Stimulated activated effector memory CD8-positive, alpha-beta T cell treated with anti-CD3 and anti-CD28 coated beads, Interleukin-12 subunit alpha, Interleukin-12 subunit beta, amount 100 ng/mL, for 72 hours (primary cell): ENCODE measurements around the gene PANX2.

Experiments used
- ATAC-seq: fragments of 150-1000 bp; cut with Tn5 transposase; 2 replicates; pipeline ENCODE4 v1.10.0; 2021
- DNase-seq, 2 donors: peaks; one replicate each; pipeline ENCODE4 v3.0.0; 2021 to 2022; ENCODE audit warnings: low spot score in 2 of 2
- H3K27ac Mint-ChIP-seq: one replicate; pipeline ENCODE4 v1.8.0; 2022; ENCODE audit warnings: mild to moderate bottlenecking, mixed read lengths
- H3K36me3 Mint-ChIP-seq: one replicate; pipeline ENCODE4 v1.8.0; 2022; ENCODE audit warnings: mild to moderate bottlenecking, mixed read lengths
- H3K4me1 Mint-ChIP-seq: one replicate; pipeline ENCODE4 v1.8.0; 2022; ENCODE audit warnings: mixed read lengths
- H3K4me3 Mint-ChIP-seq: one replicate; pipeline ENCODE4 v1.8.0; 2022; ENCODE audit warnings: mild to moderate bottlenecking, mixed read lengths
- H3K9me3 Mint-ChIP-seq: one replicate; pipeline ENCODE4 v1.8.0; 2022; ENCODE audit warnings: mixed read lengths

Gene PANX2

DNA sequence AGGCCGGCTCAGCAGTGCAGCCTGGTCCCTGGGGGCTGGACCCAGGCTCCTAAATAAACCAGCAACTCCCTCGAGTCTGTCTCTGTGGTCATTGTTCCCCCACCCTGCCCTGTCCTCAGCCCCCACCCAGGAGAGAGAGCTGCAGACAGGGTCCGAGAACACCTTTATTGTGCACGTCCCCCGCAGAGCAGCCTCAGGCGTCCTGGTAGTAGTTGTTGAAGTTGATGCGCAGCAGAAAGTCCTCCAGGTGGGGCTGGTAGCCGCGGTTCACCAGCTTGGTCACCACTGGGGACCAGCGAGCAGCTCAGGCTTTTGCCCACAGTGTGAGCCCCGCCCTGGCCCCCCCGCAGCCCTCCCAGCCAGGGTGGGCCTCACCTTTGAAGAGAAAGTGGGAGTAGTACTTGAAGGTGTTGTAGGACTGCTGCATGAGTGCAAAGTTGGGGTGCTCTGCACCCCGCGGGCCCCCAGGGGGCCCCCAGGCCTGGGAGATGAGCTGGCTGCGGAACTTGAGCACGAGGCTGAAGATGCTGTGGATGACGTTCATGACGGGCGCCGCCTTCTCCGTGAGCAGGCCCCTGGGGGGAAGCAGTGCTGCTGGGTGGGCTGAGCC is 47.1 kb downstream of the PANX2 start:
- peaks cover 82% of the 10 kb centered on the region for H3K36me3 Mint-ChIP-seq
- ATAC-seq, result no peak
- H3K4me3 Mint-ChIP-seq, result no peak overlapping the region
- peaks cover 13% of the 10 kb centered on the region for H3K4me1 Mint-ChIP-seq
- no peak for DNase-seq
- H3K9me3 Mint-ChIP-seq, result no peaks in the 10 kb centered on the region
- peak overlapping the region; percentile 58 for H3K27ac Mint-ChIP-seq

DNA sequence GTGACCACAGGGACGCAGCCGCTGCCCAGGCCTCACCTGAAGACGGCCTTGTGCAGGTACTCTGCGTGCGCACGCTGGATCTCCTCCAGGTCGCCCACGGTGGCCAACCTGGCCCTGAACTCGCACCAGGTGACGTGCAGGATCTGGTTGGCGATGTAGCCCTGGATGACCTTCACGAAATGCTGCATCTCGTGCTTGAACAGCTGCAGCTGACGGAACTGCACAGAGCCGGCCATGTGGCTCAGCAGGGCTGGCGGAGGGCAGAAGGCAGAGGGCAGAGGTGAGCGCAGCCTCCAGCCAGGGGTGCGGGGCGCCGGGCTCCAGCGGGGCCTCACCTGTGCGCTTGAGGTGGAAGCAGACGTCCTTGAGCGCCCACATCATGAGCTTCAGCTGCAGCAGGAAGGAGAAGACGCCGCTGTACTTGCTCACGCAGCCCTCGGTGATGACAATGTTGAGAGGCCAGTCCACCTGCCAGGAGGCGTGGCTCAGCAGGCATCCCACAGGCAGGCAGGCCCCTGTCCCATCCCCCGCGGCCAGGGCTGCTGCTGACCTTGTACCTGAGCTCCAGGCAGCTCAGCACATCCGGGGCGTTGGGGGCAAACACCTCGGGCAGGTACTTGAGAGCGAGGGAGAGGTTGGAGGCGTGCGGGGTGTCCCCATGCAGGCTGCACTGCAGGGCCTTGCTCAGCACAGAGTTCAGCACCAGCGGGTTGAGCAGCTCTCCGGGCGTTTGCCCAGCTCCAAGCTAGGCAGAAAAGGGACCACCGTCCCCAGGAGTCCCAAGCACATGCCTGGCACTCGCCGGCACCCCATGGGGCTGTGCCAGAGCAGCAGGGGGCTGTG is 47.8 kb downstream of the PANX2 start:
- ATAC-seq (no peak), DNase-seq (no peak)
- peaks cover 82% of the 10 kb centered on the region for H3K36me3 Mint-ChIP-seq
- H3K4me1 Mint-ChIP-seq, result peaks cover 7% of the 10 kb centered on the region
- no peak overlapping the region for H3K27ac Mint-ChIP-seq
- no peak overlapping the region for H3K4me3 Mint-ChIP-seq
- H3K9me3 Mint-ChIP-seq, result no peaks in the 10 kb centered on the region

DNA sequence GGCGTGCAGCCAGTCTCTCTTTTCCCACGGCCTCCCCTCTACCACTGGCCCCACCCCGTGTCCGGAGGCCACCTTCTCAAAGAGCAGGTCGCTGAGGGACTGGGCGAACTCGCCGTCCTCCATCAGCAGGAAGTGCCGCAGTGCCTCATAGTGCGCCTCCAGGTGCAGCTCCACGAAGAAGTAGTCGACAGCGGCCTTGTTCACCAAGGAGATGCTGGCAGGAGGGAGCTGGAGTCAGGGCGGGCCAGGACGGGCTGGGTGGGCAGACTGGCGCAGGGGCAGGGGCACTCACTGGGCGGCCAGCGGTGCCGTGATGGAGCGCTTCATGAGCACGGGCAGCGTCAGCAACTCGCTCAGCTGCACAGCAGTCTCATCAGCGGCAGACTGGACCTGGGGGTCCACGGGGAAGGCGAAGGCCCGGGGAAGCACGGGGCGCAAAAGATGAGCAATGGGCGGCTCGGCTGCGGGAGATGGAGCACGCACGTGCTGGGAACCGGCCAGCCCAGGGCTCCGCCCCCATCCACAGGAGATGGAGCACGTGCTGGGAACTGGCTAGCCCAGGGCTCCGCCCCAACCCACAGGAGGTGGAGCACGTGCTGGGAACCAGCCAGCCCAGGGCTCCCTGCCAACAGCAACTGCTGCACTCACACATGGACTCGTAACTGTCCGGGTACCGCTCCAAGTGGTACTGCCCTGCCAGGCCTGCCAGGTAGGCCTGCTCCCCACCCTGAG is 48.6 kb downstream of the PANX2 start:
- Mint-ChIP-seq H3K4me3 (no peak overlapping the region), H3K27ac (no peak overlapping the region), H3K4me1 (peaks cover 7% of the 10 kb centered on the region), H3K36me3 (peaks cover 82% of the 10 kb centered on the region), H3K9me3 (no peaks in the 10 kb centered on the region)
- no peak for ATAC-seq
- no peak for DNase-seq

DNA sequence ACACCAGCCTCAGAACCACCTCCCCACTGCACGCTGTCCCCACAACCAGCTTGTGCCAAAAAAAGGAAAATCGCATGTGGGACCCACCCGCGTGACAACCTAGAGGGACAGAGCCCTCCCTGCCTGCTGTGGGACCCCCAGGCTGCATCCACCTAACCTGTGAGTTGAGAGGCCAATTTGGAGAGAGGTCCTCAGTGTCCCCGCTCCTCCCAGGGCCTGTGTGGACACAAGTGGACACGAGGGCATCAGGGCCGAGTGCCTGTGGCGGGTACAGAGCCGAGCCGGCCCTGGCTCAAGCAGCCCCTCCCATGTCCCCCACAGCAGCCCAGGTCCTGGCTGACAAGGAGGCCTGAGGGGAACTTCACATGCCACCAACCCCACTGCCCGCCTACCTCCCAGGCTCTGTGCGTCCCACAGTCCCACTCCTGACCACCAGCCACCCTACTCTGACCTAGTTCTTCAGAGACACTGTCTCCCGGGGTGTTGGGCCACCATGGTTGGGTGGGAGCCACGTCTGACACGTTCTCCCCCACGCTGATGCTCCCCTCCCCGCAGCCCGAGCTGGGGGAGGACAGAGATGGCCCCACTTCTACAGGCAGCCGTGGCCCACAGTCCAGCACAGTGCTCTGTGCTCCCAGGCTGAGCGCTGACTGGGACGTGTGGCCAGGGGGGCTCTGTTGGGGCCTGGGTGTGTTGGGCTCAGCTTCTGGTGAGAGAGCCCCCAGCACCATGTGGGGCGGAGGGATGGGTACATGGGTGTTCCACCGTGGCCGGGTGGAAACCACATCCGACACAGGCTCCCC is 49.5 kb downstream of the PANX2 start:
- H3K36me3 Mint-ChIP-seq, result peaks cover 80% of the 10 kb centered on the region
- no peak overlapping the region for H3K27ac Mint-ChIP-seq
- H3K4me3 Mint-ChIP-seq, result no peak overlapping the region
- no peaks in the 10 kb centered on the region for H3K9me3 Mint-ChIP-seq
- H3K4me1 Mint-ChIP-seq, result peaks cover 3% of the 10 kb centered on the region
- ATAC-seq (no peak), DNase-seq (no peak)

DNA sequence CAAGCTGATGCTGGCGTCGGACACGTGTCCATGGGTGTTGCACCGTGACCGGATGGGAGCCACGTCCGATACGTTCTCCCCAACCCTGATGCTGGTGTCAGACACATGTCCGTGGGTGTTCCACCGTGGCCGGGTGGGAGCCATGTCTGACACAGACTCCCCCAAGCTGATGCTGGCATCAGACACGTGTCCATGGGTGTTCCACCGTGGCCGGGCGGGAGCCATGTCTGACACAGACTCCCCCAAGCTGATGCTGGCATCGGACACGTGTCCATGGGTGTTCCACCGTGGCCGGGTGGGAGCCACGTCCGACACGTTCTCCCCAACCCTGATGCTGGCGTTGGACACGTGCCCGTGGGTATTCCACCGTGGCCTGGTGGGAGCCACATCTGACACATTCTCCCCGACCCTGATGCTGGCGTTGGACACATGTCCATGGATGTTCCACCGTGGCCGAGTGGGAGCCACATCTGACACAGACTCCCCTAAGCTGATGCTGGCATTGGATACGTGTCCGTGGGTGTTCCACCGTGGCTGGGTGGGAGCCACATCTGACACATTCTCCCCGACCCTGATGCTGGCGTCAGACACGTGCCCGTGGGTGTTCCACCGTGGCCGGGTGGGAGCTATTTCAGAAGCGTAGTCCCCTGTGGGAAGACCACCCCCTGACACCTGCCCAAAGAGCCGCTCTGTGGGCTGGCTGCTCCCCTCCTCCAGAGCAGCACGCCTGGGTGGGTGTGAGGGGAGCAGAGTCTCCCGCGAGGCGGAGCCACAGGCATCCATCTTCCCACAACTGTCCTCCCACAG is 50.3 kb downstream of the PANX2 start:
- no peaks in the 10 kb centered on the region for H3K4me1 Mint-ChIP-seq
- H3K36me3 Mint-ChIP-seq, result peaks cover 79% of the 10 kb centered on the region

DNA sequence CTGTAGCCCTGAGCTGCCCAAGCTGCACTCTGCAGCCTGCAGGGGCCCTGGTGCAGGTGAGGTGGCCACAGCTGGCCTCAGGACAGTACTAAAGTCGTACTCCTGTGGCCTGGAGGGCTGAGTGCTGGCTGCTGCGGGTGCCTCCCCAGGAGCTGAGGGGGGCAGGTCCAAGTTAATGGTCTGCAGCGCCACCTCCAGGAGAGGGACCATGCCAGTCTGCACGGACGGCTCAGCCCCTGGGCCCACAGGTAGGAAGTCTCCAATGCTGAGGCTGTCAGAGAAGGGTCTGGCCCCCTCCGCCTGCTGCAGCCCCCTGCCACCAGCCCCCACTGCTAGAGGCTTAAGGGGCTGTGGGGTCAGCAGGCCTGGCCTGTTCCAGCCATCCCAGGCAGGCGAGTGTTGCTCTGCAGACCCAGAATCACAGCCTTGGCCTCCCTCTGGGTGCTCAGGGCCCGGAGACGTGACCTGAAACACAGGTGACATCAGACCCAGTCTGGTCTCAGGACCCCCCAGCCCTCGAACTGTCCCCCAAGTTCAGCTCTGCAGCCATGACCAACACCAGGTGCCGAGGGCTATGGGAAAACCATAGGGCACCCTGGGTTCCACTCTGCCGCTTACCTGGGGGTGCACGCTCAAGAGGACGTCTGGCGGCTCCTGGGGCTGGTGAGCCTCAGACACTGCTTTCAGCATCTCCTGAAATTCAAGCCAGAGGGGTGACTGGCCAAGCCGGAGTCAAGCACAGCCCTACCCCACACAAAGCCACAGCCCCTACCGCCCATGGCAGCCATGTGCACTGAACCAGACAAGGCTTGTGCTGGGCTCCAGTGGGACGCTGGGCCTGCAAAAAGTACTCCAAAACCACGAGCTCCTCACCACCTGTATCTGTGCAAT is 51.1 kb downstream of the PANX2 start:
- H3K4me1 Mint-ChIP-seq, result no peaks in the 10 kb centered on the region
- DNase-seq (no peak), ATAC-seq (no peak)
- no peak overlapping the region for H3K27ac Mint-ChIP-seq
- no peaks in the 10 kb centered on the region for H3K9me3 Mint-ChIP-seq
- peaks cover 72% of the 10 kb centered on the region for H3K36me3 Mint-ChIP-seq
- no peak overlapping the region for H3K4me3 Mint-ChIP-seq

More for the DNA sequence above, 50.3 kb downstream of the PANX2 start:
- Mint-ChIP-seq H3K4me3 (no peak overlapping the region), H3K9me3 (no peaks in the 10 kb centered on the region), H3K27ac (no peak overlapping the region)
- ATAC-seq (no peak), DNase-seq (no peak)

DNA sequence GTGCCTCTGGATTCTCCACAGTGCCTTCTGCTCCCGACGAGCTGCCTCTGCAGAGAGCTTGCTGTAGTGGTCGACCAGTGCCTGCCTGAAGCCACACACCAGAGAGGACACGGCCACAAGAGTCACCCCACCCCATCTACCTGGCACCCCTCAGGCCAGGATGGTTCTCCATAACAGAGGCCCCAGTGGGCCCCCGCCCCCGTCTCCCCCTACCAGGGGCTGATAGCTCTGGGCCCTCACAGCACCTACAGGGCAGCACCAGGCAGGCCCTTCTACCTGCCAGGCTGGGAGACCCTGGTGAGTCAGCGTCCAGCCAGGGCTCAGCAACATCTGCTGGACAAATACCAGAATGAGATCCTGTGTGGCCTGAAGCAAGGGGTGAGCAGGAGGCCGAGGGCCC is 52.0 kb downstream of the PANX2 start:
- no peaks in the 10 kb centered on the region for H3K9me3 Mint-ChIP-seq
- peaks cover 67% of the 10 kb centered on the region for H3K36me3 Mint-ChIP-seq
- no peak overlapping the region for H3K27ac Mint-ChIP-seq
- H3K4me1 Mint-ChIP-seq, result no peaks in the 10 kb centered on the region
- no peak overlapping the region for H3K4me3 Mint-ChIP-seq
- no peak for ATAC-seq
- DNase-seq, result no peak

DNA sequence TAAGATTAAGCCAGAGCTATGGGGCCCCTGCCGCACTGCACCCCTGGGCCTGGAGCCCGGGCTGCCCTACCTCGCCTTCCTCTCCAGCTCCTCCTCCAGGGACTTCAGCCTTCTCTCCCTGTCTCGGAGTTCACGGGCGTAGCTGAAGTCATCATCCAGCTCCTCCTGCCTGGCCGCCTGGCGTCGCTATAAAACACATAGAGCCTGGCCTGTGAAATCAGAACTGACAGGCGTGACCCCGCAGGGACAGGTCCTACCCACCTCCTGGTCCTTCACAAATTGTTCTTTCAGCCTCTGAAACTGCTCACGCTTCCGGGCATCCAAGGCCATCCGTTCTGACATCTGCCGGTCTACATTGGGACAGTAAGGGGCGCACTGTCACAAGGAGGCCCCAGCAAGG is 53.5 kb downstream of the PANX2 start:
- Mint-ChIP-seq H3K9me3 (no peaks in the 10 kb centered on the region), H3K36me3 (peaks cover 61% of the 10 kb centered on the region), H3K27ac (peak overlapping the region; percentile 45), H3K4me1 (peaks cover 7% of the 10 kb centered on the region), H3K4me3 (no peak overlapping the region)
- DNase-seq (no peak), ATAC-seq (no peak)

DNA sequence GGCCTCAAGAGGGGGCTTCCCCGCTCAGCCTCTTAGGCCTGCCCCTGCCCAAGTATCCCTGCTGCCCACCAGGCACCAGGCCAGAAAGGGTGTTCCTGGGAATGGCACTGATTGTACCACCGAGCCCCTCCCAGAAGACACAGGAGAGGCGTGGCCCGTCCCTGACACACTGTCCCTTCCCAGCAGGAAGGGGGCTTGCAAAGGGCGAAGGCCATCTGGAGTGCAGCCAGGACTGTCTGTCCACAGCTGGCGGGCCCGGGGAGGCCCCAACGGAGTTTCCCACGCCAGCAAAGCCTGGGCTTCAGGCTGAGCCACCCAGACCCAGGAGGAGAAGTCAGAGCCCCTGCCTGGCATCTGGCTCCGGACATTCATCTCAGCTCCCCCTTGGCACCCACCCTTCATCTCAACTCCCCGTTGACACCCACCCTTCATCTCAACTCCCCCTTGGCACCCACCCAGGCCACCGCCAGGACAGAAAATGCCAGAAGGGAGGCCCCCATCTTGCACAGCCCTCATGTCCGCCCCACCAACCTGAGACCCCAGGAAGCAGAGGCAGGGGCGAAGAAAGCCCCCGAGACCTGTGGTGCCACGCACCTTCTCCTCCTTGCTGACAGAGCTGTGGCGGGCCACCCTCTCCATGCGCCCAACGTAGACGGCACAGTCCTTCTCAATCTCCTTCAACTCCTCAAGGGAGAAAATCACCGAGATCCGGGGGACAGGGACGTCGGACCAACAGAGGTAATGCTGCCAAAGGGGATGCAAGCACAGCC is 54.9 kb downstream of the PANX2 start:
- no peaks in the 10 kb centered on the region for H3K9me3 Mint-ChIP-seq
- no peak for ATAC-seq
- H3K4me3 Mint-ChIP-seq, result no peak overlapping the region
- H3K36me3 Mint-ChIP-seq, result peaks cover 64% of the 10 kb centered on the region
- H3K4me1 Mint-ChIP-seq, result peaks cover 16% of the 10 kb centered on the region
- no peak overlapping the region for H3K27ac Mint-ChIP-seq
- no peak for DNase-seq

DNA sequence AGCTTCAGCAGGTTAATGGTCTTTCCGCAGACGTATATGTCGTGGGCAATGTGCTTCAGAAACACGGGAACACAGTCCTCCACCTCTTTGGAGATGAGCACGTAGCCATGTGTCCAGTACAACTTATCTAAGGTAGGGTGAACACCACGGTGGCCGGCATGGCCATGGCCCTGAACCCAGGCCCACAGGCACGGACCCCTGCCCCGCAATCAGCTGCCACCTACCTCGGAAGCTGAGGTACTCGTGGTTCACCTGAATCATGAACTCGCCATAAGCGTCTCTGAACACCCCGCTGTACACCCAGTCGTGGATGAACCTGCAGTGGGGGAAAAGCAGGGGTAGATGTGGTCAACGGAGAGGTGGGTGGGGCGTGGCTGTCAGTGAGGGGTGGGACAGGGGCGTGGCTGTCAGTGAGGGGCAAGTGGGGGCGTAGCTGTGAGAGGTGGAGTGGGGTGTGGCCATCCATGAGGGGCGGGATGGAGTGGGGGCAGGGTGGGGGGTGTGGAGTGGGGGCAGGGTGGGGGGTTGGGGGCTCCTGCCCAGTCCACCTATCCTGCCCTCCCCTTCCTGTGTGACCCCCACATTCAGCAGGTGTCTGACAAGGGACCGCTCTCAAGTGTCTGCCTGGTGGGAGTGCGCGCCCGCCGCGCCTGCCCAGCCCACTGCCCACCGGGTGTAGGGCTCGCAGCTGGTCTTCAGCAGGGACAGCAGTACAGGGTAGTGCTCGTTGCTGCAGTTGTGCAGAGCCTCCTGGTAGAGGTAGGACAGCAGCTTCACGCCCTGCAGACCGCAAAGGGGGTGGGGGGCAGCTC is 55.7 kb downstream of the PANX2 start:
- H3K9me3 Mint-ChIP-seq, result no peaks in the 10 kb centered on the region
- no peak for DNase-seq
- H3K27ac Mint-ChIP-seq, result no peak overlapping the region
- peaks cover 16% of the 10 kb centered on the region for H3K4me1 Mint-ChIP-seq
- ATAC-seq, result no peak
- no peak overlapping the region for H3K4me3 Mint-ChIP-seq
- peaks cover 66% of the 10 kb centered on the region for H3K36me3 Mint-ChIP-seq

DNA sequence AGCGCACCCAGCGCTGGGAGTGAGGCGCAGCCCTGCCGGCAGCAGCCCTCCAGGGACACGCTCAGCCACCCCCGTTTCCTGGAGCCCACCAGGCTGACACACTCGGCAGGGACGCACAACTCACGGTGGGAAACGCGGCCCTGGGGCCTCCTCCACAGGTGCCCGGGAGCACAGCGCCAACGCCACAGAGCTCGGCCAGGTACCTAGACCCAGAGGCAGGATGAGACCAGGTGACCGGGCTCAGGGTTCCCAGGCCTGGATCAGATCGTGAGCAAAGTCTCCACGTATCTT is 56.3 kb downstream of the PANX2 start:
- peaks cover 69% of the 10 kb centered on the region for H3K36me3 Mint-ChIP-seq
- ATAC-seq, result no peak

DNA sequence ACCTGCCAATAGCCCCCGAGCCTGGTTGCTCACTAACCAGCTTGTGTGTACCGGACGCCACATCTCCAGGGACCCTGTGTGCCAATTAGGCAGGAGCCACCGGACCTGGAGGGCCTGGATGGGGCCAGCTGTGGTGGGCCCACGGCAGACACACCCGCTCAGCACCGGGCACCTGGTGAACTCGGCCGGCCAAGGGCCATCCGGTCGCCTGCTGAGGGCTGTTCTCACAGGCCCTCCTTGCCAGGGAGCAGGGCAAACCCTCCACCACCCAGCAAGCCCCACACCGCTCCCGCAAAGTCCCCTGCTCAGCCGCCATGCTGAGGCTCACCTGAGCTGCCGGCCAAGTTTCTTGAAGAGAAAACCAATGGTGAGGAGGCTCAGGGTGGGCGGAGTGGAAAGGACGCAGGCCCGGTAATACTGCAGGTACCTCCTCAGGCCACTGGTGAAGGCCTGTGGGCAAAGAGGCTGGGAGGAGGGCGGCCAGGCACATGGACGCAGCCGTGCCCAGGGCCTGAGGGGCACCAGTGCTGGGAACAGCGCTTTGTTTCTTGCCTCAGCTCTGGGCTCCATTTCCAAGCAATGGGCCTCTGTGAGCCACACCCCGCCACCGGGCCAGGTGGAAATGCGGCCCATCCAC is 57.2 kb downstream of the PANX2 start:
- Mint-ChIP-seq H3K9me3 (no peaks in the 10 kb centered on the region), H3K36me3 (peaks cover 69% of the 10 kb centered on the region)

More for the DNA sequence above, 56.3 kb downstream of the PANX2 start:
- H3K9me3 Mint-ChIP-seq, result no peaks in the 10 kb centered on the region
- H3K27ac Mint-ChIP-seq, result no peak overlapping the region
- no peak overlapping the region for H3K4me3 Mint-ChIP-seq
- DNase-seq, result no peak
- H3K4me1 Mint-ChIP-seq, result peaks cover 16% of the 10 kb centered on the region

More for the DNA sequence above, 57.2 kb downstream of the PANX2 start:
- H3K4me1 Mint-ChIP-seq, result peaks cover 16% of the 10 kb centered on the region
- DNase-seq (no peak), ATAC-seq (no peak)
- H3K4me3 Mint-ChIP-seq, result no peak overlapping the region
- no peak overlapping the region for H3K27ac Mint-ChIP-seq
